Panc1 (cell line): Measurements from ENCODE around the gene RENBP.

Source experiments
- POLR2AphosphoS5 ChIP-seq: IDR thresholded peaks from 2 replicates; pipeline ENCODE4 v1.6.1; 2012; ENCODE audit warnings: mild to moderate bottlenecking, low read depth, low read length, moderate library complexity
- TF ChIP-seq, protein P1 (sequence below): fragments of 450-650 bp; IDR thresholded peaks from 2 replicates; pipeline ENCODE4 v1.5.1; 2017; ENCODE audit warnings: mild to moderate bottlenecking
- TF ChIP-seq, protein P2 (sequence below), 2 experiments: IDR thresholded peaks; 2 replicates each; pipeline ENCODE4 v1.6.1; 2011 to 2012; ENCODE audit warnings: low read depth in 2 of 2, control low read depth in 1 of 2, low read length in 1 of 2, mild to moderate bottlenecking in 1 of 2, moderate library complexity in 1 of 2; ENCODE audit not compliant: insufficient read depth in 1 of 2

DNA sequence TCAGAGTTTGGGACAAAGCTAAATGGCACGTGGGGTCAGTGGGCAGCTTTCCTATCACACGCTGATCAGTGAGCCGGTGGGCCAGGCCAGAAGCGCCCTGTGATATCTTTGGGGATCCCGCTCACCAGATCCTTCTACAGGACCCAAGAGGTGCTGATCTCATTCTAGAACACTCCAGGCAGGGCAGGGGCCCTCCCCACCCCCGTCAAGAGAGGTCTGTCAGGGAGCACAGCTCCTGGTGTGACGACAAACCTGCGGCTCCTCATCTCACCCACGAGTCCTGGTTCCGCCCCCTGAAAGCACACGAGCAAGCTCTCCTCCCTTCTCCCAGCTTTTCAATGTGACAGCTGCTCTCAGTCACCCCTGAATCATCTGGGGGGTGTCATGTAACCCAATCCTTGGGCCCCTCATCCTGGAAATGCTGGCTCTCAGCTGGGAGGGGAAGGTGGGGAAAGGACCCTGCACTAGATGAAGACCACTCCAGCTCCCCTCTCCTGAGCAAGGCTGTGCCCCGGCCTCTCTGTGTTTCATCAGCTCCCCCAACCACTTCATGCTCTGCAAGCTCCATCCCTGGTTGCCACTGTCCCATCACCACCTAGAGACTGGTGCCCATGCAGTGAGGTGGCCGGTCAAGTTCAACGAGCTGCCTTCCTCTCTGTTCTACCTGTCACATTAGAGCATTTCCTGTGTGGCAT is 22.5 kb upstream of the RENBP start:
- TF ChIP-seq, protein P1, sequence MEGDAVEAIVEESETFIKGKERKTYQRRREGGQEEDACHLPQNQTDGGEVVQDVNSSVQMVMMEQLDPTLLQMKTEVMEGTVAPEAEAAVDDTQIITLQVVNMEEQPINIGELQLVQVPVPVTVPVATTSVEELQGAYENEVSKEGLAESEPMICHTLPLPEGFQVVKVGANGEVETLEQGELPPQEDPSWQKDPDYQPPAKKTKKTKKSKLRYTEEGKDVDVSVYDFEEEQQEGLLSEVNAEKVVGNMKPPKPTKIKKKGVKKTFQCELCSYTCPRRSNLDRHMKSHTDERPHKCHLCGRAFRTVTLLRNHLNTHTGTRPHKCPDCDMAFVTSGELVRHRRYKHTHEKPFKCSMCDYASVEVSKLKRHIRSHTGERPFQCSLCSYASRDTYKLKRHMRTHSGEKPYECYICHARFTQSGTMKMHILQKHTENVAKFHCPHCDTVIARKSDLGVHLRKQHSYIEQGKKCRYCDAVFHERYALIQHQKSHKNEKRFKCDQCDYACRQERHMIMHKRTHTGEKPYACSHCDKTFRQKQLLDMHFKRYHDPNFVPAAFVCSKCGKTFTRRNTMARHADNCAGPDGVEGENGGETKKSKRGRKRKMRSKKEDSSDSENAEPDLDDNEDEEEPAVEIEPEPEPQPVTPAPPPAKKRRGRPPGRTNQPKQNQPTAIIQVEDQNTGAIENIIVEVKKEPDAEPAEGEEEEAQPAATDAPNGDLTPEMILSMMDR: no peak
- no peak for TF ChIP-seq POLR2AphosphoS5
- TF ChIP-seq, protein P2, sequence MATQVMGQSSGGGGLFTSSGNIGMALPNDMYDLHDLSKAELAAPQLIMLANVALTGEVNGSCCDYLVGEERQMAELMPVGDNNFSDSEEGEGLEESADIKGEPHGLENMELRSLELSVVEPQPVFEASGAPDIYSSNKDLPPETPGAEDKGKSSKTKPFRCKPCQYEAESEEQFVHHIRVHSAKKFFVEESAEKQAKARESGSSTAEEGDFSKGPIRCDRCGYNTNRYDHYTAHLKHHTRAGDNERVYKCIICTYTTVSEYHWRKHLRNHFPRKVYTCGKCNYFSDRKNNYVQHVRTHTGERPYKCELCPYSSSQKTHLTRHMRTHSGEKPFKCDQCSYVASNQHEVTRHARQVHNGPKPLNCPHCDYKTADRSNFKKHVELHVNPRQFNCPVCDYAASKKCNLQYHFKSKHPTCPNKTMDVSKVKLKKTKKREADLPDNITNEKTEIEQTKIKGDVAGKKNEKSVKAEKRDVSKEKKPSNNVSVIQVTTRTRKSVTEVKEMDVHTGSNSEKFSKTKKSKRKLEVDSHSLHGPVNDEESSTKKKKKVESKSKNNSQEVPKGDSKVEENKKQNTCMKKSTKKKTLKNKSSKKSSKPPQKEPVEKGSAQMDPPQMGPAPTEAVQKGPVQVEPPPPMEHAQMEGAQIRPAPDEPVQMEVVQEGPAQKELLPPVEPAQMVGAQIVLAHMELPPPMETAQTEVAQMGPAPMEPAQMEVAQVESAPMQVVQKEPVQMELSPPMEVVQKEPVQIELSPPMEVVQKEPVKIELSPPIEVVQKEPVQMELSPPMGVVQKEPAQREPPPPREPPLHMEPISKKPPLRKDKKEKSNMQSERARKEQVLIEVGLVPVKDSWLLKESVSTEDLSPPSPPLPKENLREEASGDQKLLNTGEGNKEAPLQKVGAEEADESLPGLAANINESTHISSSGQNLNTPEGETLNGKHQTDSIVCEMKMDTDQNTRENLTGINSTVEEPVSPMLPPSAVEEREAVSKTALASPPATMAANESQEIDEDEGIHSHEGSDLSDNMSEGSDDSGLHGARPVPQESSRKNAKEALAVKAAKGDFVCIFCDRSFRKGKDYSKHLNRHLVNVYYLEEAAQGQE (IDR thresholded peaks at IDR 0.05; ENCODE audit: insufficient read depth in 1 of 2, low read depth in 2 of 2, low read length in 1 of 2): no peak
